Activated CD4-positive, alpha-beta T cell treated with anti-CD3 and anti-CD28 coated beads, Interleukin-2, amount 10 ng/mL, durations not matched to agents 24 days and 14 days (primary cell): ENCODE results near the gene COA8. TPM values are rescaled to one million over a fixed set of nuclear protein-coding genes. Genes with fewer than 3 reads are reported as not detected.
A peak's percentile ranks its signal among the peaks of the same experiment; 100 is the strongest.

ENCODE experiments used
- DNase-seq: peaks from one replicate; pipeline ENCODE4 v3.0.0; 2022
- H3K27ac Mint-ChIP-seq: one replicate; pipeline ENCODE4 v1.8.0; 2022; ENCODE audit warnings: mild to moderate bottlenecking, mixed read lengths
- H3K27me3 Mint-ChIP-seq: one replicate; pipeline ENCODE4 v1.8.0; 2022; ENCODE audit warnings: mixed read lengths
- H3K36me3 Mint-ChIP-seq: one replicate; pipeline ENCODE4 v1.8.0; 2022; ENCODE audit warnings: low read depth, mild to moderate bottlenecking, mixed read lengths
- H3K4me1 Mint-ChIP-seq: one replicate; pipeline ENCODE4 v1.8.0; 2021; ENCODE audit warnings: mixed read lengths
- H3K4me3 Mint-ChIP-seq: one replicate; pipeline ENCODE4 v1.8.0; 2022; ENCODE audit warnings: mild to moderate bottlenecking, moderate library complexity, mixed read lengths
- H3K9me3 Mint-ChIP-seq: one replicate; pipeline ENCODE4 v1.8.0; 2021; ENCODE audit warnings: mixed read lengths
- intact Hi-C: fragments of 100-400 bp; cut with micrococcal nuclease; formaldehyde crosslinking; loops from one replicate; pipeline ENCODE4 v1.15.1; 2023
- total RNA-seq: library from RNA; stranded (reverse); gene quantifications from 2 replicates; pipeline ENCODE4 v1.2.3, GENCODE V29; 2022

The COA8 gene
- total RNA-seq, 1 donor from 2014 or later, result 41.2 TPM

- intact Hi-C loops, result loop anchor here (2.0 to 5.0 kb wide), 4 partner anchors 22 to 292 kb away; partner anchors contain the start of genes XRCC3 and ZFYVE21
- Mint-ChIP-seq H3K27me3 (no peaks in the 10 kb centered on the region), H3K4me3 (peak within 1 kb of the TSS; percentile 91), H3K27ac (peak within 1 kb of the TSS; percentile 95), H3K9me3 (no peaks in the 10 kb centered on the region), H3K4me1 (peaks cover 27% of the 10 kb centered on the region), H3K36me3 (peaks cover 12% of the 10 kb centered on the region)
- DNase-seq, result peak; percentile 96
These were observed 66.1 kb downstream of the COA8 start, which contains the start of gene KLC1 for GRCh38 chr14:103628684-103629502. Gene KLC1 (plus strand): TSS chr14:103629211. CDS start chr14:103654565, 25,354 bp downstream.

- DNase-seq, result peak; percentile 89
- no peaks in the 10 kb centered on the region for H3K27me3 Mint-ChIP-seq
- peak overlapping the region; percentile 95 for H3K27ac Mint-ChIP-seq
- peaks cover 15% of the 10 kb centered on the region for H3K36me3 Mint-ChIP-seq
- H3K9me3 Mint-ChIP-seq, result no peaks in the 10 kb centered on the region
- peaks cover 31% of the 10 kb centered on the region for H3K4me1 Mint-ChIP-seq
- H3K4me3 Mint-ChIP-seq, result peak overlapping the region; percentile 91
- intact Hi-C loops, result loop anchor here (2.0 to 5.0 kb wide), 4 partner anchors 23 to 291 kb away; partner anchors contain the start of genes XRCC3 and ZFYVE21
These were observed 66.9 kb downstream of the COA8 start for GRCh38 chr14:103629503-103630121.

GRCh38 chr14:103630364-103631108 lies 67.8 kb downstream of the COA8 start:
- no peaks in the 10 kb centered on the region for H3K9me3 Mint-ChIP-seq
- H3K4me3 Mint-ChIP-seq, result peak overlapping the region; percentile 91
- H3K4me1 Mint-ChIP-seq, result peaks cover 31% of the 10 kb centered on the region
- peaks cover 15% of the 10 kb centered on the region for H3K36me3 Mint-ChIP-seq
- no peak for DNase-seq
- H3K27ac Mint-ChIP-seq, result peak overlapping the region; percentile 51
- intact Hi-C loops, result no loop called here
- no peaks in the 10 kb centered on the region for H3K27me3 Mint-ChIP-seq

GRCh38 chr14:103633391-103633790 lies 70.6 kb downstream of the COA8 start:
- no peak for DNase-seq
- H3K27ac Mint-ChIP-seq, result no peak overlapping the region

GRCh38 chr14:103634156-103634555 lies 71.4 kb downstream of the COA8 start:
- H3K27ac Mint-ChIP-seq, result peak overlapping the region; percentile 46
- H3K4me3 Mint-ChIP-seq, result no peak overlapping the region
- no peak for DNase-seq
- H3K4me1 Mint-ChIP-seq, result peaks cover 42% of the 10 kb centered on the region
- intact Hi-C loops, result no loop called here
- H3K36me3 Mint-ChIP-seq, result peaks cover 23% of the 10 kb centered on the region
- no peaks in the 10 kb centered on the region for H3K9me3 Mint-ChIP-seq
- H3K27me3 Mint-ChIP-seq, result no peaks in the 10 kb centered on the region

More at GRCh38 chr14:103633391-103633790, 70.6 kb downstream of the COA8 start:
- H3K4me3 Mint-ChIP-seq, result no peak overlapping the region
- intact Hi-C loops, result no loop called here
- no peaks in the 10 kb centered on the region for H3K27me3 Mint-ChIP-seq
- no peaks in the 10 kb centered on the region for H3K9me3 Mint-ChIP-seq
- peaks cover 38% of the 10 kb centered on the region for H3K4me1 Mint-ChIP-seq
- H3K36me3 Mint-ChIP-seq, result peaks cover 23% of the 10 kb centered on the region

GRCh38 chr14:103638594-103638993 lies 75.8 kb downstream of the COA8 start:
- H3K27ac Mint-ChIP-seq, result no peak overlapping the region
- intact Hi-C loops, result no loop called here

More at GRCh38 chr14:103638594-103638993, 75.8 kb downstream of the COA8 start:
- H3K4me3 Mint-ChIP-seq, result no peak overlapping the region
- no peak for DNase-seq
- H3K36me3 Mint-ChIP-seq, result peaks cover 12% of the 10 kb centered on the region
- peaks cover 29% of the 10 kb centered on the region for H3K4me1 Mint-ChIP-seq
- no peaks in the 10 kb centered on the region for H3K27me3 Mint-ChIP-seq
- H3K9me3 Mint-ChIP-seq, result no peaks in the 10 kb centered on the region

Other genes with a start within 250 kb of the COA8 start
- 258 and 260 TPM in 2 replicates for gene EIF5, start 228.7 kb upstream of the COA8 start, total RNA-seq
- 82.0 and 89.7 TPM in 2 replicates for gene MARK3, start 177.5 kb upstream of the COA8 start, total RNA-seq
- gene CKB, start 40.1 kb upstream of the COA8 start, total RNA-seq, result 14.2 and 21.1 TPM in 2 replicates
- gene TRMT61A, start 33.8 kb upstream of the COA8 start, total RNA-seq, result 22.7 and 23.6 TPM in 2 replicates
- gene BAG5, start 303 bp upstream of the COA8 start, total RNA-seq, result 32.1 and 33.9 TPM in 2 replicates
- gene KLC1, start 66.3 kb downstream of the COA8 start, total RNA-seq, result 132 and 155 TPM in 2 replicates
- 70.3 and 75.8 TPM in 2 replicates for gene XRCC3, start 152.5 kb downstream of the COA8 start, total RNA-seq
- 21.4 and 23.9 TPM in 2 replicates for gene ZFYVE21, start 152.8 kb downstream of the COA8 start, total RNA-seq